Smooth muscle cell (in vitro differentiated cells): ENCODE results near the gene SLAMF9. TPM values are rescaled to one million over a fixed set of nuclear protein-coding genes. Genes with fewer than 3 reads are reported as not detected.

Source experiments
- DNase-seq: peaks from one replicate; lab custom pipeline; 2025; ENCODE audit not compliant: unreplicated experiment; lab: John Stamatoyannopoulos, UW
- H2AFZ ChIP-seq: fragments of 200-600 bp; sonication (generic); 2 replicates; pipeline ENCODE4 v1.6.0; 2016; ENCODE audit warnings: antibody characterized with exemption, low read depth, mild to moderate bottlenecking
- H3F3A ChIP-seq: fragments of 200-600 bp; sonication (generic); 2 replicates; pipeline ENCODE4 v1.6.0; 2017; ENCODE audit warnings: antibody characterized with exemption, low read depth
- H3K27ac ChIP-seq: fragments of 200-600 bp; sonication (generic); 2 replicates; pipeline ENCODE4 v1.5.1; 2016; ENCODE audit warnings: low read depth, mild to moderate bottlenecking
- H3K27me3 ChIP-seq: fragments of 200-600 bp; sonication (generic); 2 replicates; pipeline ENCODE4 v1.6.1; 2016; ENCODE audit warnings: low read depth, mild to moderate bottlenecking
- H3K36me3 ChIP-seq: fragments of 200-600 bp; sonication (generic); 2 replicates; pipeline ENCODE4 v1.5.1; 2016; ENCODE audit warnings: low read depth
- H3K4me1 ChIP-seq: fragments of 200-600 bp; sonication (generic); 2 replicates; pipeline ENCODE4 v1.5.1; 2016; ENCODE audit warnings: low read depth
- H3K4me2 ChIP-seq: fragments of 200-600 bp; sonication (generic); 2 replicates; pipeline ENCODE4 v1.6.0; 2016; ENCODE audit warnings: mild to moderate bottlenecking
- H3K4me3 ChIP-seq: fragments of 200-600 bp; sonication (generic); 2 replicates; pipeline ENCODE4 v1.5.1; 2016; ENCODE audit warnings: mild to moderate bottlenecking
- H3K79me2 ChIP-seq: fragments of 200-600 bp; sonication (generic); 2 replicates; pipeline ENCODE4 v1.6.0; 2016; ENCODE audit warnings: low read depth, mild to moderate bottlenecking
- H3K9ac ChIP-seq: fragments of 200-600 bp; sonication (generic); 2 replicates; pipeline ENCODE4 v1.6.0; 2016; ENCODE audit warnings: low read depth
- H3K9me3 ChIP-seq: fragments of 200-600 bp; sonication (generic); replicated peaks from 2 replicates; pipeline ENCODE4 v1.5.1; 2016; ENCODE audit warnings: low read depth
- H4K20me1 ChIP-seq: fragments of 200-600 bp; sonication (generic); 2 replicates; pipeline ENCODE4 v1.6.0; 2016; ENCODE audit warnings: low read depth
- CTCF ChIP-seq: fragments of 200-600 bp; sonication (generic); IDR thresholded peaks from 2 replicates; pipeline ENCODE4 v1.5.1; 2017; ENCODE audit warnings: borderline replicate concordance, mild to moderate bottlenecking, antibody characterized with exemption; ENCODE audit not compliant: insufficient read depth, poor library complexity, severe bottlenecking
- WGBS: methylation state at CpG from one replicate; pipeline ENCODE4 v1.1.7; 2016; ENCODE audit warnings: low lambda C conversion rate; 5-methylcytosine and 5-hydroxymethylcytosine counted together
- polyA plus RNA-seq: library from polyadenylated mRNA; unstranded; fragments of >200 nt; fragmentation: Nextera tagmentation; extraction: Ambion mirVana; gene quantifications from 2 replicates; pipeline ENCODE4 v1.2.1, GENCODE V29; 2016
- total RNA-seq: library from RNA; depleted of rRNA; stranded (reverse); fragments of >200 nt; gene quantifications from 2 replicates; pipeline ENCODE4 v1.2.3, GENCODE V29; 2014

The SLAMF9 gene
- total and polyA plus RNA-seq, 2 experiments from 2014 or later: 1.3 to 2.1 TPM

GRCh38 chr1:159944623-159945455 is 9.2 kb downstream of the SLAMF9 start:
- Histone ChIP-seq H3K79me2 (no peaks in the 10 kb centered on the region), H3K27me3 (peaks cover 6% of the 10 kb centered on the region), H3K4me2 (peak overlapping the region; percentile 90), H3F3A (no peaks in the 10 kb centered on the region), H3K27ac (no peak overlapping the region), H3K4me3 (peak overlapping the region; percentile 58), H4K20me1 (no peaks in the 10 kb centered on the region), H3K9ac (no peak overlapping the region), H3K4me1 (peaks cover 34% of the 10 kb centered on the region), H2AFZ (peak overlapping the region; percentile 48), H3K9me3 (no peaks in the 10 kb centered on the region), H3K36me3 (no peaks in the 10 kb centered on the region)
- TF ChIP-seq CTCF: no peak
- DNase-seq: no peak
- 22% methylated on average over 10 of the region's 11 CpGs for WGBS

- Histone ChIP-seq H3K36me3 (no peaks in the 10 kb centered on the region), H3K27ac (no peak overlapping the region), H3K79me2 (no peaks in the 10 kb centered on the region), H3K4me2 (no peak overlapping the region), H2AFZ (no peak overlapping the region), H3K27me3 (peaks cover 6% of the 10 kb centered on the region), H4K20me1 (no peaks in the 10 kb centered on the region), H3F3A (no peaks in the 10 kb centered on the region), H3K4me1 (peaks cover 34% of the 10 kb centered on the region), H3K9me3 (no peaks in the 10 kb centered on the region), H3K4me3 (peak overlapping the region; percentile 58), H3K9ac (no peak overlapping the region)
- no peak for DNase-seq
- WGBS: 89% methylated on average over 9 of the region's 9 CpGs
- TF ChIP-seq CTCF: no peak
These were observed 10.0 kb downstream of the SLAMF9 start for GRCh38 chr1:159943908-159944622.

GRCh38 chr1:159943278-159943640 is 10.8 kb downstream of the SLAMF9 start:
- peaks cover 37% of the 10 kb centered on the region for H3K4me1 ChIP-seq
- no peak overlapping the region for H2AFZ ChIP-seq
- no peak overlapping the region for H3K27ac ChIP-seq
- no peaks in the 10 kb centered on the region for H3F3A ChIP-seq
- H3K9me3 ChIP-seq: no peaks in the 10 kb centered on the region
- H3K9ac ChIP-seq: no peak overlapping the region
- no peak overlapping the region for H3K4me2 ChIP-seq
- no peak for DNase-seq
- no peaks in the 10 kb centered on the region for H4K20me1 ChIP-seq
- H3K36me3 ChIP-seq: no peaks in the 10 kb centered on the region
- TF ChIP-seq CTCF: no peak
- no peak overlapping the region for H3K4me3 ChIP-seq
- peaks cover 6% of the 10 kb centered on the region for H3K27me3 ChIP-seq
- 85% methylated on average over 5 of the region's 5 CpGs for WGBS
- no peaks in the 10 kb centered on the region for H3K79me2 ChIP-seq
